ENCODE data around the gene BCLAF1.
A peak's percentile ranks its signal among the peaks of the same experiment; 100 is the strongest.

The BCLAF1 gene

DNA sequence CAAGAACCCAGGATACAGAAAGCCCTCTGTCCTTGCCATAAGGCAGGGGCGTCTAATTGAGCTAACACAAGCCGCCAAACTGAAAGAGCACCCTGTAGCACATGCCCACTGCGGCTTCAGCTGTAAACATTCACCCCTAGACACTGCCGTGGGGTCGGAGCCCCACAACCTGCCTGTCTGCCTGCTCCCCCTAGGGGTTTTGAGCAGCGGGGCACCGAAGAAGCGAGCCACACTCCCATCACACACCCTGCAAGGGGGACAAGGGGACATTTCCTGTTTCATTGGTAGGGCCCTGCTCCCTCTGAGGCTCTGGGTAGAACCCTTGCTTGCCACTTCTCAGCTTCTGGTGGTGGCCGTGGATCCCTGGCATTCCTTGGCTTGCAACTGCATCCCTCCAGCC is 45.2 kb upstream of the BCLAF1 start:
- H3K4me3 ChIP-seq (ENCODE audit: low read depth, low read length): no peak overlapping the region
- DNase-seq: no peak
- H3K27me3 ChIP-seq (replicated peaks): no peaks in the 10 kb centered on the region
- TF ChIP-seq, protein P1, sequence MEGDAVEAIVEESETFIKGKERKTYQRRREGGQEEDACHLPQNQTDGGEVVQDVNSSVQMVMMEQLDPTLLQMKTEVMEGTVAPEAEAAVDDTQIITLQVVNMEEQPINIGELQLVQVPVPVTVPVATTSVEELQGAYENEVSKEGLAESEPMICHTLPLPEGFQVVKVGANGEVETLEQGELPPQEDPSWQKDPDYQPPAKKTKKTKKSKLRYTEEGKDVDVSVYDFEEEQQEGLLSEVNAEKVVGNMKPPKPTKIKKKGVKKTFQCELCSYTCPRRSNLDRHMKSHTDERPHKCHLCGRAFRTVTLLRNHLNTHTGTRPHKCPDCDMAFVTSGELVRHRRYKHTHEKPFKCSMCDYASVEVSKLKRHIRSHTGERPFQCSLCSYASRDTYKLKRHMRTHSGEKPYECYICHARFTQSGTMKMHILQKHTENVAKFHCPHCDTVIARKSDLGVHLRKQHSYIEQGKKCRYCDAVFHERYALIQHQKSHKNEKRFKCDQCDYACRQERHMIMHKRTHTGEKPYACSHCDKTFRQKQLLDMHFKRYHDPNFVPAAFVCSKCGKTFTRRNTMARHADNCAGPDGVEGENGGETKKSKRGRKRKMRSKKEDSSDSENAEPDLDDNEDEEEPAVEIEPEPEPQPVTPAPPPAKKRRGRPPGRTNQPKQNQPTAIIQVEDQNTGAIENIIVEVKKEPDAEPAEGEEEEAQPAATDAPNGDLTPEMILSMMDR (IDR thresholded peaks at IDR 0.05; ENCODE audit: low read depth, low read length, missing control alignments): peak; percentile 45
- no peaks in the 10 kb centered on the region for H3K36me3 ChIP-seq (replicated peaks)
- H3K27ac ChIP-seq: no peak overlapping the region
- in situ Hi-C loops (cut with HindIII; ENCODE audit: low pct_ligation_motif_present, low sequenced_read_pairs): no loop called here

DNA sequence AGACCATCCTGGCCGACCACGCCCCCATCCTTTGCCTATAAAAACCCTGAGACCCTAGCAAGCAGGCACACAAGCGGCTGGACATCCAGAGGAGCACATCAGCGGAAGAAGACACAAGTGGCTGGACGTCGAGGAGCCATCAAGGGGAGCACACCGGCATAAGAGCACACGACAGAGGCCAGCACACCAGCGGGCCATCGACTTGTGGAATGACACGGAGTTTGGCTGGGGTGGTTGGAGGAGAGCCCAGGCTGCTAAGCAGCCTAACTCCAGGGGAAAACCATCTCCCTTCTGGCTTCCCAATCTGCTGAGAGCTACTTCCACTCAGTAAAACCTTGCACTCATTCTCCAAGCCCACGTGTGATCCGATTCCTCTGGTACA is 44.8 kb upstream of the BCLAF1 start:
- no peaks in the 10 kb centered on the region for H3K36me3 ChIP-seq (replicated peaks)
- TF ChIP-seq, protein P1 (IDR thresholded peaks at IDR 0.05; ENCODE audit: low read depth, low read length, missing control alignments): no peak
- in situ Hi-C loops (cut with HindIII; ENCODE audit: low pct_ligation_motif_present, low sequenced_read_pairs): no loop called here

DNA sequence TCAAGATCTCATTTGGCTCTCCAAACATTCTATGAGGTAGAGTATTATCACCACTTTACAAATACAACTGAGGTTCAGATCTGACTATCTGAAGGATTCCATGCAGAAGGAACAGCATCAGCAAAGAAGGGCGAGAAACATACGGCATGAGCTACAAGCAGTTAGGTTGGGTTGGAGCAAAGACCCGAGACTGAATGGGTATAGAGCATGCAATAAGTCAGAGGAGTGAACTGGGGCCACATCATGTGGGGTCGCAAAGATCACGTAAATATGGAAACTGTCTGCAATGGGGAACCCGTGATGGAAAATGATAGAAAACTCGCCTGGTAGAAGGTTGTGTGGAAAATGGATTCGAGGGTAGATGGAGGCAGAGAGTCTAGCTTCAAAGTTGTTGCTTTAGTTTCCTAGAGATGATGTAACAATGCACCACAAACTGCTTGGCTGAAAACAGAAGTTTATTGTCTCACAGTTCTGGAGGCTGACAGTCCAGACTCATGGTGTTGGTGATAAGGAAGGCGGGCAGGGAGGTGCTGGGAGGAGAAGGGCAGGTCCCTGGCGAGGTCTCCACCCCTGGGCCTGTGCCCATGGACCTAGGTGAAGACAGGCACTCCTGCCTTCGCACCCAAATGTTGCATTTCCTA is 44.3 kb upstream of the BCLAF1 start:
- TF ChIP-seq, protein P1 (IDR thresholded peaks at IDR 0.05; ENCODE audit: low read depth, low read length, missing control alignments): no peak
- Histone ChIP-seq H3K4me3 (ENCODE audit: low read depth, low read length) (no peak overlapping the region), H3K27ac (no peak overlapping the region), H3K36me3 (replicated peaks) (no peaks in the 10 kb centered on the region), H3K27me3 (replicated peaks) (no peaks in the 10 kb centered on the region)
- no peak for DNase-seq
- in situ Hi-C loops (cut with HindIII; ENCODE audit: low pct_ligation_motif_present, low sequenced_read_pairs): no loop called here

More for the DNA sequence above, 44.8 kb upstream of the BCLAF1 start:
- Histone ChIP-seq H3K27ac (no peak overlapping the region), H3K4me3 (ENCODE audit: low read depth, low read length) (no peak overlapping the region), H3K27me3 (replicated peaks) (no peaks in the 10 kb centered on the region)
- DNase-seq: no peak

DNA sequence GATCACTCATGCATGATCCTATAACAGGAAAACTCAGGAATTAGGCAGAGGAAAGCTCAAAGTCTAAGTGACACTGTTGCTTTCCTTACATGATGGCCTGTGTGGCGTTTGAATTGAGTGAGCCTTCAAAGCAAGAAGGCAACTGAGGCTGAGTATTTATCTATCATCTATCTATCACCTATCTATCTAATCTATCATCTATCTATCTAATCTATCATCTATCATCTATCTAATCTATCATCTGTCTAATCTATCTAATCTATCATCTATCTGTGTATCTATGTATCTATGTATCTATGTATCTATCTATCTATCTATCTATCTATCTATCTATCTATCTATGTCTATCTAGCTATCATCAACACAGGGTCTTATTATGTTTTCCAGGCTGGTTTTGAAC is 41.8 kb upstream of the BCLAF1 start:
- TF ChIP-seq, protein P1 (IDR thresholded peaks at IDR 0.05; ENCODE audit: low read depth, low read length, missing control alignments): no peak
- DNase-seq: no peak
- H3K27me3 ChIP-seq (replicated peaks): no peaks in the 10 kb centered on the region
- H3K4me3 ChIP-seq (ENCODE audit: low read depth, low read length): no peak overlapping the region
- in situ Hi-C loops (cut with HindIII; ENCODE audit: low pct_ligation_motif_present, low sequenced_read_pairs): no loop called here
- H3K27ac ChIP-seq: no peak overlapping the region
- H3K36me3 ChIP-seq (replicated peaks): no peaks in the 10 kb centered on the region

DNA sequence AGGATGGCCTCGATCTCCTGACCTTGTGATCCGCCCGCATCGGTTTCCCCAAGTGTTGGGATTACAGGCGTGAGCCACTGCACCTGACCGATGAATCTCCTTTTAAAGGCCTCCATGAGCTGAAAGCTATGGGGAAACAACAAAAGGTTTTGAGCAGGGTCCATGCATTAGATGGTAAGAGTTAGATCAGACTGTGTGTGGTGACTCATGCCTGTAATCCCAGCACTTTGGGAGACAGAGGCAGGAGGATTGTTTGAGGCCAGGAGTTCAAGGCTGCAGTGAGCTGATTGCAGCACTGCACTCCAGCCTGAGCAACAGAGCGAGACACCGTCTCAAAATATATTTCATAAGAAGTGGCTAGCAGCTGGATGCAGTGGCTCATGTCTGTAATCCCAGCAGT is 41.0 kb upstream of the BCLAF1 start:
- H3K27ac ChIP-seq: no peak overlapping the region
- no peak overlapping the region for H3K4me3 ChIP-seq (ENCODE audit: low read depth, low read length)
- no peak for DNase-seq
- in situ Hi-C loops (cut with HindIII; ENCODE audit: low pct_ligation_motif_present, low sequenced_read_pairs): no loop called here
- TF ChIP-seq, protein P1 (IDR thresholded peaks at IDR 0.05; ENCODE audit: low read depth, low read length, missing control alignments): no peak
- H3K36me3 ChIP-seq (replicated peaks): no peaks in the 10 kb centered on the region
- H3K27me3 ChIP-seq (replicated peaks): no peaks in the 10 kb centered on the region

DNA sequence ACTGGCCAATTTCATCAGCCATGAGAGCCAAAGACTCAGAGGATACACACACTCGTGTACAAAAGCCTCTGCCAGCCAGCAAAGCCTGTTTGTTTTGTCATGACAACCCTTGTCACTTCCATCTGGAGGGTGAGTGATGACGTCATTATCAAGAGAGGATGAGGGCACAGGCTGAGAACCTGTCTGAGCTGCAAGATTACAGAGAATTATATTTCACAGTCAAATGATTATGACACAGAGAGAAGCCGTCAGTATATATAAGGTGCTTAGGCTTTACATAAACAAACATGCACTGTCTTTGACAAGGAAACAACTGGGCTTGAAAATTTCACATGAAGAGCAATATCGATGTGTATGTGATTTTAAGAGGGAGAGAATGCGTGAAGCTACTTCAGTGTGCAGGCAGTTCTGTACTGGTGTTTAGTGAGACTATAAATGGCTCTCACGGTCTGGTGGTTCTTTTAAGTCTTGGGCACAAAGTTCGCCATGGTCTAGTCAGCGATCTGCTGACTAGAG is 36.5 kb upstream of the BCLAF1 start:
- Histone ChIP-seq H3K27me3 (replicated peaks) (no peaks in the 10 kb centered on the region), H3K27ac (no peak overlapping the region), H3K36me3 (replicated peaks) (no peaks in the 10 kb centered on the region), H3K4me3 (ENCODE audit: low read depth, low read length) (no peak overlapping the region)
- TF ChIP-seq, protein P1 (IDR thresholded peaks at IDR 0.05; ENCODE audit: low read depth, low read length, missing control alignments): no peak
- DNase-seq: no peak
- in situ Hi-C loops (cut with HindIII; ENCODE audit: low pct_ligation_motif_present, low sequenced_read_pairs): no loop called here
